Liver (tissue), 9 donors: ENCODE results near the gene DNAH2. TPM values are rescaled to one million over a fixed set of nuclear protein-coding genes. Genes with fewer than 3 reads are reported as not detected.

Experiments
- DNase-seq: peaks from one replicate; pipeline ENCODE4 v3.0.0-alpha.2; 2017; ENCODE audit warnings: low spot score
- H3K27ac ChIP-seq, 2 donors: one replicate each; pipeline ENCODE4 v1.7.0; 2013; ENCODE audit warnings: inconsistent platforms in 2 of 2, low read length in 2 of 2, control low read depth in 1 of 2, low read depth in 1 of 2, mild to moderate bottlenecking in 1 of 2
- H3K27me3 ChIP-seq, 4 donors: one replicate each; pipeline versions ENCODE4 v1.6.1 to v1.7.0; 2013; ENCODE audit warnings: low read length in 3 of 4, inconsistent platforms in 1 of 4, mild to moderate bottlenecking in 1 of 4, moderate library complexity in 1 of 4; ENCODE audit not compliant: control insufficient read depth in 4 of 4, insufficient read depth in 4 of 4
- H3K36me3 ChIP-seq, 4 donors: one replicate each; pipeline versions ENCODE4 v1.6.1 to v1.7.0; 2013; ENCODE audit warnings: low read length in 3 of 4, mild to moderate bottlenecking in 3 of 4, low read depth in 1 of 4, moderate library complexity in 1 of 4; ENCODE audit not compliant: control insufficient read depth in 4 of 4, insufficient read depth in 3 of 4
- H3K4me1 ChIP-seq, 4 donors: one replicate each; pipeline versions ENCODE4 v1.6.1 to v1.7.0; 2013; ENCODE audit warnings: low read length in 3 of 4, mild to moderate bottlenecking in 3 of 4, moderate library complexity in 1 of 4; ENCODE audit not compliant: control insufficient read depth in 4 of 4, insufficient read depth in 4 of 4
- H3K4me3 ChIP-seq, 3 donors: one replicate each; pipeline versions ENCODE4 v1.6.1 to v1.7.0; 2013; ENCODE audit warnings: low read length in 3 of 3, control low read depth in 1 of 3, low read depth in 1 of 3, mild to moderate bottlenecking in 1 of 3
- H3K9ac ChIP-seq, 2 donors: one replicate each; pipeline ENCODE4 v1.7.0; 2013; ENCODE audit warnings: low read length in 2 of 2, mild to moderate bottlenecking in 2 of 2, moderate library complexity in 2 of 2, control low read depth in 1 of 2, low read depth in 1 of 2
- H3K9me3 ChIP-seq, 4 donors: one replicate each; pipeline versions ENCODE4 v1.6.1 to v1.7.0; 2013; ENCODE audit warnings: low read length in 3 of 4; ENCODE audit not compliant: control insufficient read depth in 4 of 4
- EGR1 ChIP-seq, 2 donors: IDR thresholded peaks; 2 replicates each; pipeline ENCODE4 v1.6.1; 2016 to 2018; ENCODE audit warnings: antibody characterized with exemption in 2 of 2, low read depth in 2 of 2
- FOXA2 ChIP-seq: IDR thresholded peaks from 2 replicates; pipeline ENCODE4 v1.6.1; 2016; ENCODE audit warnings: antibody characterized with exemption
- GABPA ChIP-seq, 2 donors: IDR thresholded peaks in 1 of 2; conservative IDR thresholded peaks in 1 of 2; 2 replicates each; pipeline ENCODE4 v1.6.1; 2016; ENCODE audit warnings: antibody characterized with exemption in 2 of 2, mild to moderate bottlenecking in 1 of 2, moderate library complexity in 1 of 2
- HNF4A ChIP-seq, 2 donors: conservative IDR thresholded peaks; 2 replicates each; pipeline ENCODE4 v1.6.1; 2016; ENCODE audit warnings: antibody characterized with exemption in 2 of 2, mild to moderate bottlenecking in 2 of 2
- HNF4G ChIP-seq: IDR thresholded peaks from 2 replicates; pipeline ENCODE4 v1.6.1; 2016; ENCODE audit warnings: antibody characterized with exemption
- JUND ChIP-seq, 2 donors: IDR thresholded peaks; 2 replicates each; pipeline ENCODE4 v1.6.1; 2016; ENCODE audit warnings: antibody characterized with exemption in 2 of 2
- MAX ChIP-seq: IDR thresholded peaks from 2 replicates; pipeline ENCODE4 v1.6.1; 2016; ENCODE audit warnings: antibody characterized with exemption
- NR2F2 ChIP-seq: IDR thresholded peaks from 2 replicates; pipeline ENCODE4 v1.6.1; 2016; ENCODE audit warnings: antibody characterized with exemption
- RAD21 ChIP-seq, 2 donors: IDR thresholded peaks; 2 replicates each; pipeline ENCODE4 v1.6.1; 2016; ENCODE audit warnings: antibody characterized with exemption in 2 of 2, mild to moderate bottlenecking in 2 of 2
- REST ChIP-seq: IDR thresholded peaks from 2 replicates; pipeline ENCODE4 v1.6.1; 2016; ENCODE audit warnings: antibody characterized with exemption, mild to moderate bottlenecking
- RXRA ChIP-seq, 2 donors: IDR thresholded peaks; 2 replicates each; pipeline ENCODE4 v1.6.1; 2017 to 2018; ENCODE audit warnings: antibody characterized with exemption in 2 of 2, mild to moderate bottlenecking in 1 of 2
- SP1 ChIP-seq: IDR thresholded peaks from 2 replicates; pipeline ENCODE4 v1.6.1; 2018; ENCODE audit warnings: antibody characterized with exemption, mild to moderate bottlenecking
- TAF1 ChIP-seq: conservative IDR thresholded peaks from 2 replicates; pipeline ENCODE4 v1.6.1; 2016; ENCODE audit warnings: antibody characterized with exemption, mild to moderate bottlenecking
- YY1 ChIP-seq: IDR thresholded peaks from 2 replicates; pipeline ENCODE4 v1.6.1; 2016; ENCODE audit warnings: antibody characterized with exemption, mild to moderate bottlenecking
- WGBS: extraction: QIAGEN DNeasy Blood & Tissue Kit; methylation state at CpG from one replicate; pipeline ENCODE4 v1.1.7; 2013; 5-methylcytosine and 5-hydroxymethylcytosine counted together
- polyA plus RNA-seq, 2 donors: library from polyadenylated mRNA; stranded (reverse) in 1 of 2; unstranded in 1 of 2; fragments of 200-250 nt in 1 of 2; fragments of >200 nt in 1 of 2; fragmentation: Nextera tagmentation in 1 of 2; extraction: Ambion mirVana in 1 of 2; gene quantifications; one replicate each; pipeline versions ENCODE4 v1.2.1 to v1.2.3, GENCODE V29; 2013 to 2015
- total RNA-seq, 2 donors: library from RNA; depleted of rRNA; stranded (reverse); fragments of >200 nt; gene quantifications; one replicate each; pipeline ENCODE4 v1.2.3, GENCODE V29; 2014
- TF ChIP-seq, protein P1 (sequence below): fragments of 150-350 bp; IDR thresholded peaks from 2 replicates; pipeline ENCODE4 v1.5.1; 2017; ENCODE audit warnings: improper control_type of control experiment, low read depth, low read length; ENCODE audit not compliant: missing input control
- donor health status: healthy.
- donor health status: healthy.
- donor health status: healthy.
- donor health status: healthy.
- donor health status: healthy.

The DNAH2 gene
- total and polyA plus RNA-seq, 4 donors: under 0.01 to 0.25 (median 0.05) TPM

DNA sequence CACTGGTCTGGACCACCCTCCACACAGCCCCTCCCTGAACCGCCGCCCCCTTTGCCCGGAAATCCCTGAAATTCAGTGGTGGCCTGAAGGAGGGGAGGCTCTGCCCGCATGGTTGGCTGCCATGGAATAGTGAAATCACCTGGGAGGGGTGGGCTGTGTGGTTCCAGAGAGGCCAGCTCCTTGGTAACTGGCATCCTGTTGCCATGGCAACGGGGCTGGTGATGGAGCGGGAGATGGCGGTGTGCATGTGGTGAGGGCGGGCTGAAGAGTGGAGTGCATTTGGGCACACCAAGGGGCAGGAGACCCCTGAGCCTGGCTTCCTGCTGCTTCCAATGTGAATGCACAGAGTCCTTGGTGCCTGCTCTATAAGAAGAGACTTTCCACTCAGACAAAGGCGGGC, 10.1 kb upstream of the DNAH2 start:
- WGBS: 80% methylated on average over 9 of the region's 9 CpGs
- DNase-seq: no peak
- TF ChIP-seq YY1 (no peak), FOXA2 (no peak), JUND (IDR thresholded peaks at IDR 0.05) (no peak), TAF1 (no peak), GABPA (IDR thresholded peaks at IDR 0.05 in 1 of 2, conservative IDR thresholded peaks at IDR 0.05 in 1 of 2) (no peak), EGR1 (IDR thresholded peaks at IDR 0.05; ENCODE audit: low read depth in 2 of 2) (no peak), SP1 (no peak), RXRA (IDR thresholded peaks at IDR 0.05) (no peak), RAD21 (IDR thresholded peaks at IDR 0.05) (no peak), HNF4A (conservative IDR thresholded peaks at IDR 0.05) (no peak), NR2F2 (no peak), REST (no peak), HNF4G (no peak), MAX (no peak)
- Histone ChIP-seq H3K27ac (no peak overlapping the region), H3K27me3 (peaks cover 0 to 24% (median 13%) of the 10 kb centered on the region in 4 donors), H3K4me3 (no peak overlapping the region), H3K9ac (no peak overlapping the region), H3K4me1 (peaks cover 1 to 6% (median 2%) of the 10 kb centered on the region in 4 donors), H3K36me3 (peaks cover 0 to 3% (median 0%) of the 10 kb centered on the region in 4 donors), H3K9me3 (no peaks in the 10 kb centered on the region)

- no peak overlapping the region for H3K27ac ChIP-seq
- no peak overlapping the region for H3K4me3 ChIP-seq
- WGBS: 79% methylated on average over 22 of the region's 22 CpGs
- H3K9ac ChIP-seq: no peak overlapping the region
- H3K4me1 ChIP-seq: peaks cover 1 to 6% (median 2%) of the 10 kb centered on the region in 4 donors
- no peak for DNase-seq
- H3K9me3 ChIP-seq: no peaks in the 10 kb centered on the region
- H3K27me3 ChIP-seq: peaks cover 0 to 24% (median 13%) of the 10 kb centered on the region in 4 donors
- TF ChIP-seq REST (no peak), YY1 (no peak), MAX (no peak), EGR1 (IDR thresholded peaks at IDR 0.05; ENCODE audit: low read depth in 2 of 2) (no peak), JUND (IDR thresholded peaks at IDR 0.05) (no peak), FOXA2 (no peak), TAF1 (no peak), GABPA (IDR thresholded peaks at IDR 0.05 in 1 of 2, conservative IDR thresholded peaks at IDR 0.05 in 1 of 2) (no peak), SP1 (no peak), NR2F2 (no peak), HNF4G (no peak)
- TF ChIP-seq, protein P1, sequence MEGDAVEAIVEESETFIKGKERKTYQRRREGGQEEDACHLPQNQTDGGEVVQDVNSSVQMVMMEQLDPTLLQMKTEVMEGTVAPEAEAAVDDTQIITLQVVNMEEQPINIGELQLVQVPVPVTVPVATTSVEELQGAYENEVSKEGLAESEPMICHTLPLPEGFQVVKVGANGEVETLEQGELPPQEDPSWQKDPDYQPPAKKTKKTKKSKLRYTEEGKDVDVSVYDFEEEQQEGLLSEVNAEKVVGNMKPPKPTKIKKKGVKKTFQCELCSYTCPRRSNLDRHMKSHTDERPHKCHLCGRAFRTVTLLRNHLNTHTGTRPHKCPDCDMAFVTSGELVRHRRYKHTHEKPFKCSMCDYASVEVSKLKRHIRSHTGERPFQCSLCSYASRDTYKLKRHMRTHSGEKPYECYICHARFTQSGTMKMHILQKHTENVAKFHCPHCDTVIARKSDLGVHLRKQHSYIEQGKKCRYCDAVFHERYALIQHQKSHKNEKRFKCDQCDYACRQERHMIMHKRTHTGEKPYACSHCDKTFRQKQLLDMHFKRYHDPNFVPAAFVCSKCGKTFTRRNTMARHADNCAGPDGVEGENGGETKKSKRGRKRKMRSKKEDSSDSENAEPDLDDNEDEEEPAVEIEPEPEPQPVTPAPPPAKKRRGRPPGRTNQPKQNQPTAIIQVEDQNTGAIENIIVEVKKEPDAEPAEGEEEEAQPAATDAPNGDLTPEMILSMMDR: no peak
- no peaks in the 10 kb centered on the region for H3K36me3 ChIP-seq
These were observed 9.4 kb upstream of the DNAH2 start for GRCh38 chr17:7707858-7708750.
